GM19463 (cell line): ENCODE data around the gene AIG1.
"Not testable (repeated sequence)": the region's sequence is repeated elsewhere in the genome, so short reads cannot be mapped to it uniquely, and the experiment has no call there.

Experiments
- ATAC-seq: cut with Tn5 transposase; IDR thresholded peaks from one replicate; pipeline ENCODE4 v1.9.1; 2021; ENCODE audit warnings: mild to moderate bottlenecking, moderate library complexity; ENCODE audit not compliant: unreplicated experiment

AIG1 gene

DNA sequence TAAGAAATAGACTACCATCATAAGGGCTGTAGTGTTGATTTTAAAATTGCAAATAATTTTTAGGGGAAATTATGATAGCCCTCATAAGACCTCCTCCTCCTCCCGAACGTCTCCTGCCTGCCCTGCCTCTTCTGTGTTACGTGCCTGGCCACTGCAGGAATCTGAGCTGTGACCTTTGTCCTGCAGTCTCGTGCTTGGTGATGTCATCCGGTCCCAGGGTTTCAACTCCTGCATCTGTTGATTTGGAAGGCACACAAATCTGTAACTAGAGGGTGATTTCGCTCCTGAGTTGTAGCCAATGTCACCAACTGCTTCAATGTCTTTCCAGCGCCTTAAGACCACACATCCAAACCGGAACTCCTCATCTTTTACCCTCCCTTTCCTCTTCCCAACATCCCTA lies 163.2 kb downstream of the AIG1 start:
- ATAC-seq: no peak

- ATAC-seq: no peak
Measured at GRCh38 chr6:143224516-143224915, 163.8 kb downstream of the AIG1 start.

GRCh38 chr6:143225929-143226328 lies 165.2 kb downstream of the AIG1 start:
- no peak for ATAC-seq

DNA sequence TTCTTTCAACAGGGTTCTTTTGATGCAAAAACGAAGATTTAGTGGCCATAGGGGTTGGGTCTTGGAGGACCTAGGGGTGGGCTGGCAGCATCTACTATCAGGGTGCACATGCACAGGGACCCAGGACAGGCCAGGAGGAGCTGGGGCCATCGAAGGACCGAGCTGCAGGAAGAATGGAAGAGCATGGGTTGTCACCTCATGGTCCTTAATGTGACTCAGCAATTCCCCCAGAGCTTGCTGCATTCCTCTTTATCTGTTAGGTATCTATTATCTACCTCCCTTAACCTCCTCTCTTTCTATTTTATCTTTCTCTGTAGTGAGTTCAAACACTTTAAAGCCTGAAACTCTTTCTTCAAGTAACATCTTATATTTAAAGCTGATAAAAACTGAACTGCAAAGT lies 167.0 kb downstream of the AIG1 start:
- ATAC-seq: no peak

GRCh38 chr6:143229400-143229799 lies 168.7 kb downstream of the AIG1 start:
- ATAC-seq: no peak

GRCh38 chr6:143232849-143233248 lies 172.2 kb downstream of the AIG1 start:
- no peak for ATAC-seq

GRCh38 chr6:143233554-143234285 lies 173.0 kb downstream of the AIG1 start:
- ATAC-seq: no peak

DNA sequence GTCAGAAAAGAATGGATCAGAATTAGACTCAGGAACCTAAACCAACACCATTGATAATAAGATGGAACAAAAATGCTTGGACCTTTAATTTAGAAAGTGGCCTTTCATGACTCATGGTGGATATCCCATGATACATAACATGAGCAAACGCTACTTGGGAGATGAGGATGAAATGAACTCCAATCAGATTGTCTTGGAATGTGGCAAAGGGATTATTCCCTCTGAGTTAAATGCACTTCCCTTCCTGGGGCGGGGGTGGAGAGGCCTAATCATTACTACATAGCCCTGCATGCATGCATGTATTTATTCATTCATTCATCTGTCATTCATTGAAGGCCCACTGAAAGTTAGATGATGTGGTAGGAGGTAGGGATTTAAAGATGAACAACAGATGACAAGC lies 174.0 kb downstream of the AIG1 start:
- no peak for ATAC-seq

DNA sequence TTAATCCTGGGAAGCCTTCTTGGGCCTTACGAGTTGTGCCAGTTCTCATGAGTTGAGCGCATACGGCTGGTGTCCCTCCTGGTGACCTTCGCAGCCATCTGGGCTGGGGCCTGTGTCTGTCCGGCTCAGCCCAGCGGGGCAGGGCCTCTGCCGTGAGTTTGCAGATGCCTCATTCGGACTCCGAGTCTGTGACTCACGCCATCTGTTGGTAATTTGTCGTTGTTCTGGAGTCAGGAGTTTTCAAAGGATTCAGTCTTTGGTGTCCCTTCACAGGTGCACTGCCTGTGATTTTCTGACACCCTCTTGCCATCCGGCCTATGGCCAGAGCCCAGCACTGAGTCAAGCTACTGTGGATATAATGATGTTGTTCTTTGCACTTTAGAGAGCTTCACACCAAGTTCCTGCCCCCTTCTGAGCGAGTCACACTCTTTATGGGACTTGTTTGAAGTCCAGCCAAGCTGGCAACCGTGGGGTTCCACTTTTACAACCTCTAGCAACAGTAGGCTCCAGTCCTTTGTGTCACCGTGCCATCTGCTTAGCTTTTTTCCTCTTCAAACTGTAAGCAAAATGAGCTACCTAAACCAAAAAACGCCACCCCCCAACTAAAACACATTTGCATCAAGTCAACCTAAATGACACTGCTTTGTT lies 175.6 kb downstream of the AIG1 start:
- no peak for ATAC-seq

GRCh38 chr6:143238306-143238705 lies 177.6 kb downstream of the AIG1 start:
- no peak for ATAC-seq

DNA sequence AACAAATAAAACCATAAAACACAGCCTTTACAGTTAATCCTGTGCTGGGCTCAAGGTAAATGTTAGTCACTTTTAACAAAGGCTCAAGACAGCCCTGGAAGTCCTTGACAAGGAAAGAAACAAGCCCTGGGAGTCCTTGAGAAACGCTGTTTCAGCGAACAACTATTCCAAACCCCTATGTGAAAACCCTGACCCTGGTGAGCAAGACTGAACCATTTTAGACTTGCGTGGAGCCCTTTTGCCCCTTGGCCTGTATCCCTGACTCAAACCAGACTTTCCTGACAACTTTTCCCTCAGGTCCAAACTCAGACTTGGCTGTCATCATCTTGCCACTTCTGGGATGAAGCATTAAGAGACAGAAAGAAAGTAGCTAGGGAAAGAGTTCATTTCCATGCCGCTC lies 180.4 kb downstream of the AIG1 start:
- ATAC-seq: no peak

DNA sequence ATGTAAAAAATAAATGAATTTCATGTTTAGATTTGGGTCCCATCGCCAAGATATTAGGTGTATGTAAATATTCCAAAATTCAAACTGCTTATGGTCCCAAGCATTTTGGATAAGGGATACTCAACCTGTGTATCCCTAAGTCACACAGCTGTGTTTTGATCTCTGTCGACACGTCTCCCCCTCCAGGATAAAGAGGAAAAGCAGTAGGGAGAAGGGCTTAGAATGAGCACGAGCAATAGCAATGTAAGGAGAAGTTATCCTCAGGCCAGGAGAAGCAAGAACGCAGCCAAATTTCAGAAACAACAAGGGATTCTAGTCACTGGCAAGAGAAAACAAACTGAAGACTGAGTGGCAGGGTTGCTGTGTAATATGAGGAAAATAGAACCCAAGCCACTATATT lies 181.2 kb downstream of the AIG1 start:
- no peak for ATAC-seq

- no peak for ATAC-seq
Measured at GRCh38 chr6:143243786-143244185, 183.1 kb downstream of the AIG1 start.

DNA sequence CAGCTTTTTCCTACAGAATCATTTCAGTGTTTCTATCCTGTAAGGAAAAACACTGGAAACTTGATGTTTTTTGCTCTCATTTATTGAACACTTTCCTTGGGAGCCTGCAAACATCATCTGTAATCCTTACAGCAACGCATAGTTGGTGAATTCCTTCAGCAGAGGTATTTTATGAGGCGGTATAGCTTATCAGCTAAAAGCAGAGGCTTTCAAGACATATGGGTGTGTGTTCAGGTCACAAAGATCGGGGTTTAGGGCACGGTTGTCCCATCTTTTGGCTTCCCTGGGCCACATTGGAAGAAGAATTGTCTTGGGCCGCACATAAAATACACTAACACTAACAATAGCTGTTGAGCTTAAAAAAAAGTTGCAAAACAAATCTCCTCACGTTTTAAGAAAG lies 185.0 kb downstream of the AIG1 start:
- no peak for ATAC-seq

DNA sequence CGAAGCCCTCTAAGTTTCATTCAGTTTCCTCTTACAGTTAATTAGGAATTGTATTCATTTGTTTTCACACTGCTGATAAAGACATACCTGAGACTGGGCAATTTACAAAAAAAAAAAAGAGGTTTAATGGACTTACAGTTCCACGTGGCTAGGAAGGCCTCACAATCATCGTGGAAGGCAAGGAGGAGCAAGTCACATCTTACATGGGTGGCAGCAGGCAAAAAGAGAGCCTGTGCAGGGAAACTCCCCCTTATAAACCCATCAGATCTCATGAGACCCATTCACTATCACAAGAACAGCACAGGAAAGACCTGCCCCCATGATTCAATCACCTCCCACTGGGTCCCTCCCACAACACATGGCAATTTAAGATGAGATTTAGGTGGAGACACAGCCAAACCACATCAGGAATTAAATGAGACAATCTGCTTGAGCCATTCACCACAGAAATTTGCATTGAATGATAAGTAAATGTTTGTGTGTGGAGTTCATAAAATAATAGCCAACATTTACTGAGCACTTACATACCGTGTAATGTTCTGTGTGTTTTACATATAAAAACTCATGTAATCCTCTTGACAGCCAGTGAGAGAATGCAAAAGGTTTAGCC lies 185.6 kb downstream of the AIG1 start:
- not testable (repeated sequence) for ATAC-seq

- no peak for ATAC-seq
Measured at GRCh38 chr6:143247586-143247985, 186.9 kb downstream of the AIG1 start.

- ATAC-seq: no peak
Measured at GRCh38 chr6:143248359-143248758, 187.7 kb downstream of the AIG1 start.

DNA sequence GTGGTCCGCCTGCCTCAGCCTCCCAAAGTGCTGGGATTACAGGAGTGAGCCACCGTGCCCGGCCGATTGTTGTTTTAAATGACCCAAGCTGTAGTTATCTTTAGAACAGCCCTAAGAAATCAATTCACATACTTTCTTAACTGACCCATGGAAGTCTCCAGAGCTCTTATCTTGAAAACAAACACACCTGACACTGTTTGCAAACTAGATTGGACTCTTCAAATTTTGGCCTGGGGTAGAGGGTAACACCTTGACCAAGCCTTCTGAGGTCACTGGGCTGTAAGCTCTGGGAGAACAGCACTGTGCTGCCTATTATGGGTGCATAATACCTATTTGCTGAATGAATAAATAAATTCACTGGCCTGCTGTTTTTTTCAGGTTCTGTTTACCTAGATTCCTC lies 190.6 kb downstream of the AIG1 start:
- no peak for ATAC-seq

- no peak for ATAC-seq
Measured at GRCh38 chr6:143252961-143253360, 192.3 kb downstream of the AIG1 start.

- ATAC-seq: no peak
Measured at GRCh38 chr6:143253586-143253985, 192.9 kb downstream of the AIG1 start.

DNA sequence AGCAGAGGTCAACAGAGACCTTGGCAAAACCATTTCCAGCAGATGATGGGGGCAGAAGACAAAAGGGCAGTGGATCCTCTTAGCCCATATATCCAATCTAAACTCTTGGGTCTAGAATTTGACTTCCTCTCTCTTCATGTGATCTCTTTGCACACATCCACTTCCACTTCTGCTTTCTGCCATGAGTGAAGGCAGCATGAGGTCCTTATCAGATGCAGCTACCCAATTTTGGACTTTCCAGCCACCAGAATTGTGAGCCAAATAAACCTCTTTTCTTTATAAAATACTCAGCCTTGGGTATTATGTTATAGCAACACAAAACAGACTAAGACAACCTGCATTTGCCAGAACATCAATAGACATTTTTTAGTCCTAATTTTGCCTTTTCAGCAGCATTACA lies 198.3 kb downstream of the AIG1 start:
- no peak for ATAC-seq

DNA sequence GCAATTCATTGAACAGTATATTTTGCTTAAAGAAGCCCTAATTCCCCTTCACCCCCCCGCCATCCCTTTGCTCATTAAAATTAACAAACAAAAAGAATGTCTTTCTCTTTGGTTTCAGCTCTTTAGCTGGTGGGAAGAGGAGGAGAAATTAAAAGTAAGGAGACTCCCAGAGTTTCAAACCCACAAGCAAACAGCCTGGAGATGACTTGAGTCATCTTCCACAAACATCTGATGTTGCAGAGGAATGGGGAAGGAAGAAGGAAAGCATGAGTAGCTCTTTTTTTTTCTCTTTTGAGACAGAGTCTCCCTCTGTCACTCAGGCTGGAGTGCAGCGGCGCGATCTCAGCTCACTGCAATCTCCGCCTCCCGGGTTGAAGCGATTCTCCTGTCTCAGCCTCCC lies 200.2 kb downstream of the AIG1 start:
- no peak for ATAC-seq
